ENCODE results near the gene PRSS27. TPM values are rescaled to one million over a fixed set of nuclear protein-coding genes. Genes with fewer than 3 reads are reported as not detected.
A peak's percentile ranks its signal among the peaks of the same experiment; 100 is the strongest.
"Not testable (repeated sequence)": the region's sequence is repeated elsewhere in the genome, so short reads cannot be mapped to it uniquely, and the experiment has no call there.

PRSS27 gene
- polyA plus RNA-seq, 1 of the 3 experiments (the other 2 are of a cell fraction), result 7.7 TPM

- TF ChIP-seq TCF12 (IDR thresholded peaks at IDR 0.05) (no peak), RXRA (IDR thresholded peaks at IDR 0.05; ENCODE audit: borderline replicate concordance, low read depth) (no peak), RCOR1 (IDR thresholded peaks at IDR 0.05; ENCODE audit: low read length) (no peak), IRF3 (IDR thresholded peaks at IDR 0.05; ENCODE audit: low read depth, low read length) (no peak), JUND (IDR thresholded peaks at IDR 0.05) (no peak), NFIC (IDR thresholded peaks at IDR 0.05; ENCODE audit: borderline replicate concordance) (no peak), USF1 (IDR thresholded peaks at IDR 0.05; ENCODE audit: borderline replicate concordance, low read depth) (no peak), TAF1 (IDR thresholded peaks at IDR 0.05; ENCODE audit: borderline replicate concordance, low read depth, low read length) (no peak), EP300 (IDR thresholded peaks at IDR 0.05; ENCODE audit: borderline replicate concordance in 1 of 2, low read depth in 1 of 2, low read length in 1 of 2) (no peak), SIN3A (IDR thresholded peaks at IDR 0.05; ENCODE audit: borderline replicate concordance, low read depth, low read length) (no peak), ZBTB33 (IDR thresholded peaks at IDR 0.05; ENCODE audit: borderline replicate concordance, low read depth) (no peak), PBX3 (IDR thresholded peaks at IDR 0.05) (no peak), SMC3 (IDR thresholded peaks at IDR 0.05; ENCODE audit: low read depth, low read length) (no peak)
- H3K79me2 ChIP-seq (ENCODE audit: insufficient read depth), result peaks cover 55% of the 10 kb centered on the region
- H3K27ac ChIP-seq (ENCODE audit: low read depth in 2 of 2, low read length in 1 of 2), result no peak overlapping the region
- no peaks in the 10 kb centered on the region for H3K27me3 ChIP-seq (ENCODE audit: insufficient read depth)
- H3K9ac ChIP-seq, result no peak overlapping the region
- H3K9me2 ChIP-seq, result no peaks in the 10 kb centered on the region
- 92% methylated on average over 30 of the region's 36 CpGs for WGBS (ENCODE audit: low lambda C conversion rate)
- ChIA-PET CTCF (no interaction called here), POLR2A (no interaction called here)
- H3K4me2 ChIP-seq, result no peak overlapping the region
- H3F3A ChIP-seq (replicated peaks; ENCODE audit: insufficient read depth), result no peaks in the 10 kb centered on the region
- H3K9me3 ChIP-seq, result no peaks in the 10 kb centered on the region
- H2AFZ ChIP-seq (ENCODE audit: low read depth), result no peak overlapping the region
- H4K20me1 ChIP-seq (ENCODE audit: insufficient read depth), result peaks cover 45% of the 10 kb centered on the region
- DNase-seq, result peak; percentile 5
- H3K36me3 ChIP-seq (replicated peaks in 1 of 2; ENCODE audit: control insufficient read depth in 1 of 2, insufficient read depth in 2 of 2, low read length in 1 of 2), result peaks cover 0 to 10% of the 10 kb centered on the region in 2 experiments
- no peak overlapping the region for H3K4me3 ChIP-seq (ENCODE audit: low read depth in 2 of 2, low read length in 1 of 2)
- no peaks in the 10 kb centered on the region for H3K4me1 ChIP-seq (ENCODE audit: control insufficient read depth in 1 of 2, insufficient read depth in 2 of 2, low read depth in 1 of 2, low read length in 1 of 2)
Measured at GRCh38 chr16:2689968-2690801, 29.8 kb downstream of the PRSS27 start.

GRCh38 chr16:2689422-2689821 is 30.6 kb downstream of the PRSS27 start:
- POLR2A ChIA-PET; H2AFZ ChIP-seq (ENCODE audit: low read depth); H3K9me3 ChIP-seq; CTCF ChIA-PET; DNase-seq; H3K9ac ChIP-seq; H3F3A ChIP-seq (replicated peaks; ENCODE audit: insufficient read depth); H3K4me3 ChIP-seq (ENCODE audit: low read depth in 2 of 2, low read length in 1 of 2); H3K9me2 ChIP-seq; H3K4me1 ChIP-seq (ENCODE audit: control insufficient read depth in 1 of 2, insufficient read depth in 2 of 2, low read depth in 1 of 2, low read length in 1 of 2); H3K27me3 ChIP-seq (ENCODE audit: insufficient read depth); H3K4me2 ChIP-seq; H3K27ac ChIP-seq (ENCODE audit: low read depth in 2 of 2, low read length in 1 of 2): not testable (repeated sequence)
- Histone ChIP-seq H3K36me3 (replicated peaks in 1 of 2; ENCODE audit: control insufficient read depth in 1 of 2, insufficient read depth in 2 of 2, low read length in 1 of 2) (peaks cover 0 to 10% of the 10 kb centered on the region in 2 experiments), H3K79me2 (ENCODE audit: insufficient read depth) (peaks cover 61% of the 10 kb centered on the region), H4K20me1 (ENCODE audit: insufficient read depth) (peaks cover 48% of the 10 kb centered on the region)
- WGBS (ENCODE audit: low lambda C conversion rate), result 86% methylated on average over 4 of the region's 13 CpGs
